H1 (cell line): ENCODE measurements around the gene PRDM5. TPM values are rescaled to one million over a fixed set of nuclear protein-coding genes. Genes with fewer than 3 reads are reported as not detected.

ENCODE experiments used
- CTCF ChIA-PET: fragments of 300-600 bp; sonication (Branson Sonifier 250); formaldehyde crosslinking; loops from one replicate; lab custom pipeline; 2021; ENCODE audit not compliant: partially characterized antibody; lab: Charles Lee
- POLR2A ChIA-PET: fragments of 300-600 bp; sonication (Branson Sonifier 250); formaldehyde crosslinking; loops from one replicate; lab custom pipeline; 2021; ENCODE audit warnings: inconsistent platforms; ENCODE audit not compliant: partially characterized antibody; lab: Charles Lee
- DNase-seq, 2 experiments: peaks; one replicate each; pipeline versions ENCODE4 v3.0.0 to v3.0.0-alpha.2; 2010 to 2022; ENCODE audit warnings: low spot score in 2 of 2, low read depth in 1 of 2, mixed read lengths in 1 of 2
- FAIRE-seq: peaks from 2 replicates; lab custom pipeline; 2011; peaks lifted over from hg19 to GRCh38; lab: Jason Lieb, UNC
- H2AFZ ChIP-seq: 2 replicates; pipeline ENCODE4 v1.8.1; 2012; ENCODE audit warnings: low read length, inconsistent platforms
- H2AK5ac ChIP-seq: 2 replicates; pipeline ENCODE4 v1.6.1; 2013; ENCODE audit warnings: low read depth, low read length
- H2BK120ac ChIP-seq: replicated peaks from 2 replicates; pipeline ENCODE3; 2013; ENCODE audit warnings: low read depth, low read length, inconsistent platforms
- H2BK12ac ChIP-seq: 2 replicates; pipeline ENCODE4 v1.6.1; 2013; ENCODE audit warnings: low read depth, low read length
- H2BK15ac ChIP-seq: 2 replicates; pipeline ENCODE4 v1.6.1; 2013; ENCODE audit warnings: low read length
- H2BK20ac ChIP-seq: 2 replicates; pipeline ENCODE4 v1.6.1; 2013; ENCODE audit warnings: low read length
- H2BK5ac ChIP-seq: 2 replicates; pipeline ENCODE4 v1.6.1; 2013; ENCODE audit warnings: low read depth, low read length
- H3K14ac ChIP-seq: 2 replicates; pipeline ENCODE4 v1.6.1; 2013; ENCODE audit warnings: inconsistent platforms; ENCODE audit not compliant: insufficient read length
- H3K18ac ChIP-seq: 2 replicates; pipeline ENCODE4 v1.6.1; 2013; ENCODE audit warnings: low read length; ENCODE audit errors: extremely low read depth
- H3K23ac ChIP-seq: 2 replicates; pipeline ENCODE4 v1.6.1; 2013; ENCODE audit warnings: inconsistent platforms; ENCODE audit not compliant: insufficient read length
- H3K23me2 ChIP-seq: 2 replicates; pipeline ENCODE4 v1.6.1; 2013; ENCODE audit warnings: low read depth, low read length
- H3K27ac ChIP-seq: 2 replicates; pipeline ENCODE4 v1.6.1; 2011; ENCODE audit warnings: low read depth, low read length, inconsistent platforms
- H3K27me3 ChIP-seq, 4 experiments: replicated peaks in 1 of 4; 1 replicate in 1 of 4; 2 replicates in 3 of 4; pipeline versions ENCODE4 v1.6.1 to v1.8.1; 2011 to 2013; ENCODE audit warnings: low read length in 3 of 4, mild to moderate bottlenecking in 3 of 4, inconsistent platforms in 2 of 4, mixed read lengths in 2 of 4, moderate library complexity in 1 of 4; ENCODE audit not compliant: control insufficient read depth in 3 of 4, insufficient read depth in 3 of 4; ENCODE audit errors: extremely low read depth in 1 of 4
- H3K36me3 ChIP-seq, 4 experiments: 2 replicates each; pipeline versions ENCODE4 v1.6.1 to v1.8.1; 2011 to 2013; ENCODE audit warnings: mild to moderate bottlenecking in 4 of 4, low read length in 3 of 4, moderate library complexity in 2 of 4, control low read depth in 1 of 4, inconsistent platforms in 1 of 4; ENCODE audit not compliant: insufficient read depth in 4 of 4, control insufficient read depth in 2 of 4
- H3K4ac ChIP-seq: replicated peaks from 2 replicates; pipeline ENCODE3; 2013; ENCODE audit warnings: low read length, low read depth, mixed read lengths, inconsistent platforms; ENCODE audit not compliant: insufficient read length
- H3K4me1 ChIP-seq, 4 experiments: replicated peaks in 1 of 4; 1 replicate in 1 of 4; 2 replicates in 3 of 4; pipeline versions ENCODE4 v1.6.1 to v1.8.1; 2011 to 2013; ENCODE audit warnings: low read length in 3 of 4, inconsistent platforms in 2 of 4, mixed read lengths in 1 of 4; ENCODE audit not compliant: insufficient read depth in 4 of 4, control insufficient read depth in 3 of 4
- H3K4me2 ChIP-seq, 2 experiments: 2 replicates each; pipeline versions ENCODE4 v1.6.1 to v1.8.1; 2011 to 2013; ENCODE audit warnings: low read depth in 2 of 2, low read length in 2 of 2, control low read depth in 1 of 2, inconsistent platforms in 1 of 2, mild to moderate bottlenecking in 1 of 2; ENCODE audit not compliant: insufficient read depth in 1 of 2
- H3K4me3 ChIP-seq, 4 experiments: fragments of 200-600, 300-600 bp in 1 of 4; sonication (generic), shearing (Covaris generic), sonication (Bioruptor Twin) in 1 of 4; 2 replicates each; pipeline versions ENCODE4 v1.5.1 to v1.8.1; 2011 to 2016; ENCODE audit warnings: low read length in 4 of 4, low read depth in 3 of 4, control low read depth in 2 of 4, inconsistent platforms in 2 of 4, mild to moderate bottlenecking in 2 of 4, mixed read lengths in 1 of 4, moderate library complexity in 1 of 4; ENCODE audit not compliant: insufficient read depth in 2 of 4; ENCODE audit errors: extremely low read depth in 1 of 4
- H3K56ac ChIP-seq: replicated peaks from 2 replicates; pipeline ENCODE3; 2013; ENCODE audit warnings: low read depth, mild to moderate bottlenecking, mixed read lengths, low read length, inconsistent platforms; ENCODE audit not compliant: insufficient read length
- H3K79me1 ChIP-seq: 2 replicates; pipeline ENCODE4 v1.6.1; 2013; ENCODE audit warnings: low read depth, low read length, control low read depth
- H3K79me2 ChIP-seq, 2 experiments: 2 replicates each; pipeline versions ENCODE4 v1.6.1 to v1.8.1; 2012 to 2013; ENCODE audit warnings: low read length in 2 of 2, mild to moderate bottlenecking in 2 of 2, inconsistent platforms in 1 of 2; ENCODE audit not compliant: insufficient read depth in 2 of 2, control insufficient read depth in 1 of 2
- H3K9ac ChIP-seq, 4 experiments: replicated peaks in 1 of 4; 1 replicate in 1 of 4; 2 replicates in 3 of 4; pipeline versions ENCODE4 v1.6.1 to v1.8.1; 2011 to 2013; ENCODE audit warnings: low read depth in 3 of 4, low read length in 3 of 4, control low read depth in 2 of 4, mild to moderate bottlenecking in 2 of 4, moderate library complexity in 2 of 4, inconsistent platforms in 1 of 4; ENCODE audit errors: extremely low read depth in 1 of 4
- H3K9me3 ChIP-seq, 2 experiments: 2 replicates each; pipeline versions ENCODE4 v1.6.1 to v1.8.1; 2012 to 2013; ENCODE audit warnings: mild to moderate bottlenecking in 2 of 2, moderate library complexity in 2 of 2, control low read depth in 1 of 2, inconsistent platforms in 1 of 2, low read depth in 1 of 2, low read length in 1 of 2, mixed read lengths in 1 of 2; ENCODE audit not compliant: insufficient read depth in 2 of 2
- H4K20me1 ChIP-seq, 2 experiments: replicated peaks in 1 of 2; 2 replicates each; pipeline versions ENCODE3 to v1.8.1; 2011 to 2013; ENCODE audit warnings: inconsistent platforms in 2 of 2, low read length in 2 of 2, mild to moderate bottlenecking in 1 of 2; ENCODE audit not compliant: insufficient read depth in 2 of 2, control insufficient read depth in 1 of 2
- H4K5ac ChIP-seq: 2 replicates; pipeline ENCODE4 v1.6.1; 2013; ENCODE audit warnings: low read length, low read depth, mixed read lengths, inconsistent platforms; ENCODE audit not compliant: insufficient read length
- H4K8ac ChIP-seq: 2 replicates; pipeline ENCODE4 v1.8.0; 2013; ENCODE audit warnings: mild to moderate bottlenecking, moderate library complexity, low read length, inconsistent platforms; ENCODE audit not compliant: insufficient read depth; ENCODE audit errors: extremely low read depth
- H4K91ac ChIP-seq: replicated peaks from 2 replicates; pipeline ENCODE3; 2013; ENCODE audit warnings: low read length, mixed read lengths, inconsistent platforms; ENCODE audit not compliant: insufficient read length
- ASH2L ChIP-seq: fragments of 200-600, 300-600 bp; sonication (generic); IDR thresholded peaks from one replicate; pipeline ENCODE4 v1.7.1; 2017; ENCODE audit warnings: low read length
- EGR1 ChIP-seq: IDR thresholded peaks from 2 replicates; pipeline ENCODE4 v1.6.1; 2011; ENCODE audit warnings: low read depth, low read length, borderline replicate concordance
- EP300 ChIP-seq, 2 experiments: IDR thresholded peaks; 1 replicate in 1 of 2; 2 replicates in 1 of 2; pipeline ENCODE4 v1.6.1; 2011 to 2012; ENCODE audit warnings: low read depth in 2 of 2, low read length in 2 of 2, mild to moderate bottlenecking in 2 of 2, borderline replicate concordance in 1 of 2, inconsistent platforms in 1 of 2, moderate library complexity in 1 of 2
- JUN ChIP-seq: IDR thresholded peaks from 2 replicates; pipeline ENCODE4 v1.6.1; 2011; ENCODE audit warnings: low read depth, mild to moderate bottlenecking, improper control_type of control experiment, low read length
- MAX ChIP-seq: IDR thresholded peaks from 2 replicates; pipeline ENCODE4 v1.6.1; 2012; ENCODE audit warnings: inconsistent platforms
- PHF8 ChIP-seq: fragments of 200-600 bp; sonication (generic); conservative IDR thresholded peaks from 2 replicates; pipeline ENCODE4 v1.7.1; 2012; ENCODE audit warnings: low read depth, mild to moderate bottlenecking, inconsistent platforms, low read length, moderate library complexity
- RNF2 ChIP-seq: fragments of 200-900, 300-1000 bp; sonication (generic); IDR thresholded peaks from 2 replicates; pipeline ENCODE4 v1.7.1; 2016; ENCODE audit warnings: borderline replicate concordance, low read depth, mild to moderate bottlenecking, antibody characterized with exemption, low read length; ENCODE audit not compliant: poor library complexity, severe bottlenecking; ENCODE audit errors: missing control alignments
- RXRA ChIP-seq: IDR thresholded peaks from 2 replicates; pipeline ENCODE4 v1.6.1; 2011; ENCODE audit warnings: low read depth, mild to moderate bottlenecking, low read length, moderate library complexity; ENCODE audit not compliant: insufficient read depth
- SAP30 ChIP-seq: fragments of 300-600 bp; sonication (generic); IDR thresholded peaks from 2 replicates; pipeline ENCODE4 v1.7.1; 2012; ENCODE audit warnings: low read length, moderate library complexity, mild to moderate bottlenecking, inconsistent platforms; ENCODE audit not compliant: insufficient read depth, insufficient replicate concordance
- SIX5 ChIP-seq: IDR thresholded peaks from 2 replicates; pipeline ENCODE4 v1.6.1; 2011; ENCODE audit warnings: mild to moderate bottlenecking, low read depth, low read length
- TBP ChIP-seq: IDR thresholded peaks from 2 replicates; pipeline ENCODE4 v1.6.1; 2011; ENCODE audit warnings: low read depth, low read length, improper control_type of control experiment
- USF2 ChIP-seq: IDR thresholded peaks from 2 replicates; pipeline ENCODE4 v1.6.1; 2011; ENCODE audit warnings: low read length, improper control_type of control experiment
- polyA plus RNA-seq, 7 experiments: library from polyadenylated mRNA; depleted of rRNA in 3 of 7; stranded (reverse) in 5 of 7; unstranded in 2 of 7; fragments of >200 nt in 5 of 7; fragments of 200-250 nt in 2 of 7; gene quantifications; 1 replicate in 5 of 7; 2 replicates in 1 of 7; 4 replicates in 1 of 7; pipeline versions ENCODE4 v1.2.1 to v1.2.3, GENCODE V29; 2011 to 2013; ENCODE audit warnings: missing spikeins in 2 of 7, mixed read lengths in 2 of 7
- total RNA-seq: library from RNA; stranded (reverse); fragmentation: NEBNext Ultra II Directional; extraction: Animal tissue kit (Norgen Biotek cat#: 25700); gene quantifications from 2 replicates; pipeline ENCODE4 v1.2.1, GENCODE V29; 2021

The PRDM5 gene
- total and polyA plus RNA-seq, 2 of the 8 experiments (the other 6 are each of a cell fraction or from before 2014, with no cell fraction given), result 8.2 to 23.4 TPM

GRCh38 chr4:120927801-120928409, 5.4 kb upstream of the PRDM5 start:
- Histone ChIP-seq H4K5ac (no peak overlapping the region), H4K20me1 (no peaks in the 10 kb centered on the region), H2BK20ac (no peak overlapping the region), H2BK12ac (no peak overlapping the region), H3K9me3 (no peaks in the 10 kb centered on the region), H3K18ac (no peak overlapping the region), H4K91ac (no peak overlapping the region), H3K27me3 (no peaks in the 10 kb centered on the region; a peak in 2 of 7 replicates), H3K4me2 (no peak overlapping the region), H2BK15ac (no peak overlapping the region), H3K27ac (no peak overlapping the region), H3K79me2 (no peaks in the 10 kb centered on the region), H3K9ac (no peak overlapping the region), H3K79me1 (no peaks in the 10 kb centered on the region), H3K4me3 (no peak overlapping the region), H3K56ac (no peak overlapping the region), H3K36me3 (no peaks in the 10 kb centered on the region), H3K4ac (no peak overlapping the region), H2BK120ac (no peak overlapping the region), H3K23ac (no peak overlapping the region), H2AK5ac (no peak overlapping the region), H4K8ac (no peak overlapping the region), H3K14ac (no peak overlapping the region), H3K23me2 (peaks cover 6% of the 10 kb centered on the region; the same call in 1 of the 2 replicates), H3K4me1 (peaks cover 0 to 5% (median 2%) of the 10 kb centered on the region in 4 experiments; a peak in 2 of 7 replicates), H2BK5ac (no peak overlapping the region), H2AFZ (no peak overlapping the region)
- no peak for DNase-seq
- ChIA-PET POLR2A (no interaction called here), CTCF (interaction anchor here (0.7 kb wide), 1 partner anchor 10 kb away, joined by 3 read pairs; no protein-coding TSS in a partner anchor)
- no peak for FAIRE-seq
- TF ChIP-seq RXRA (no peak), PHF8 (no peak), MAX (no peak), SIX5 (no peak), ASH2L (no peak), TBP (no peak), USF2 (no peak), SAP30 (no peak), JUN (no peak), RNF2 (no peak), EP300 (IDR thresholded peaks at IDR 0.05; ENCODE audit: borderline replicate concordance in 1 of 2, low read depth in 2 of 2, low read length in 2 of 2) (no peak), EGR1 (no peak)
